ENCODE measurements around the gene CCDC124.

Gene CCDC124

GRCh38 chr19:17989425-17990094, 56.7 kb downstream of the CCDC124 start:
- no peak for DNase-seq

- no peak for DNase-seq
Observed at GRCh38 chr19:17993076-17993813, 60.4 kb downstream of the CCDC124 start.
